ENCODE measurements around the gene ATP1B4.

The ATP1B4 gene

DNA sequence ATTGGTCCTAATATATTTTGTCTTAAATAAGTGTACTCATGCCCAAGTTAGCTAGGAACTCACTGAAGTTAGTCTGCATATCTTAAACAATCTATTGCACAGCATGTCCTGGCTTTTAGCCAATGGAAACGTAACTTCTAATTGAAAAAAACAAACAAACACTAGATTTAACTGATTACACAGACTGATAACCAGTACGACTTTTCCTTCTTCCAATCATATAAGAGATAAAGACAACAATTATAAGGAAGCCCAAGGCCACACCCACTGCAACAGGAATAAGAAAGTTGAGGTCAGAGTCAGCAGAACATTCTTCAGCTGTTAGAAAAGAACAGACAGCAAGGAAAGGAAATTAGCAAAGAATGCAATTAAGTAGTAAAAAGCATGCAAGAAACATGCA is 66.4 kb downstream of the ATP1B4 start:
- TF ChIP-seq, protein P1, sequence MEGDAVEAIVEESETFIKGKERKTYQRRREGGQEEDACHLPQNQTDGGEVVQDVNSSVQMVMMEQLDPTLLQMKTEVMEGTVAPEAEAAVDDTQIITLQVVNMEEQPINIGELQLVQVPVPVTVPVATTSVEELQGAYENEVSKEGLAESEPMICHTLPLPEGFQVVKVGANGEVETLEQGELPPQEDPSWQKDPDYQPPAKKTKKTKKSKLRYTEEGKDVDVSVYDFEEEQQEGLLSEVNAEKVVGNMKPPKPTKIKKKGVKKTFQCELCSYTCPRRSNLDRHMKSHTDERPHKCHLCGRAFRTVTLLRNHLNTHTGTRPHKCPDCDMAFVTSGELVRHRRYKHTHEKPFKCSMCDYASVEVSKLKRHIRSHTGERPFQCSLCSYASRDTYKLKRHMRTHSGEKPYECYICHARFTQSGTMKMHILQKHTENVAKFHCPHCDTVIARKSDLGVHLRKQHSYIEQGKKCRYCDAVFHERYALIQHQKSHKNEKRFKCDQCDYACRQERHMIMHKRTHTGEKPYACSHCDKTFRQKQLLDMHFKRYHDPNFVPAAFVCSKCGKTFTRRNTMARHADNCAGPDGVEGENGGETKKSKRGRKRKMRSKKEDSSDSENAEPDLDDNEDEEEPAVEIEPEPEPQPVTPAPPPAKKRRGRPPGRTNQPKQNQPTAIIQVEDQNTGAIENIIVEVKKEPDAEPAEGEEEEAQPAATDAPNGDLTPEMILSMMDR (IDR thresholded peaks at IDR 0.05; ENCODE audit: insufficient read depth, low read depth, low read length, missing control alignments): no peak
- DNase-seq (ENCODE audit: low read depth): peak; percentile 2
- H3K4me3 ChIP-seq (ENCODE audit: low read length): no peak overlapping the region

DNA sequence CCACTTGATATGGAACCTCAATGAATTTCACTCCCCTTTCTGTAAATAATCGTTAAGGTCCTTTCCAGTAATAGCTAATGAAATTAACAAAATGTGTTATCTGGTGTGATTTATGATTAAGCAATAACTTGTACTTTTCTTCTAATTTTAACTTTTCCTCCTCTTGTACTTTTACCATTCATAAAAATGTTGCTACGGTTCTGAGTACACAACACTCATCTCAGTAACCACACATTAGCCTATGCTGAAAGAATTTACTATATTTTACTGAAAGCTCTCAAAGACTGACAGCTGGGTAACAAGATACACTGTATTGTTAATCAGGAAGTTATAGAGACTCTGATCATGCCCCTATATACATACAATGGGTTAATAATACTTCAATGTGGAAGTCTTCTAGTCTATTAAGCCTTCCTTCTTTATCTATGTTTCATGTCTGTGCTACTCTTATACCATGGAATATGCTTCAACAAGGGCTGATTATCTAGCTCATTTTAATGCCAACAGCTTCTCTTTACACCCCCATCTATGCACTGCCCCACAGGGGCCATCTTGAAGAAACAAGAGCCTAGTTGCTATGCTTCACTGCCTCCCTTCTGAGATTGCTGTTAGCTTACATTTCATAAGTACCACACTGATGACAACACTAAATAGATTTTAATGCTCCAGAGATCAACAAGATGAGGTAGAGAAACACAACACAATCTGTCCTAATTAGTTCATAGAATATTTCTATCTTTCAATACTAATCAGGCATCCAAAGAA is 68.1 kb downstream of the ATP1B4 start:
- no peak for DNase-seq (ENCODE audit: low read depth)
- H3K4me3 ChIP-seq (ENCODE audit: low read length): no peak overlapping the region
- TF ChIP-seq, protein P1 (IDR thresholded peaks at IDR 0.05; ENCODE audit: insufficient read depth, low read depth, low read length, missing control alignments): no peak

Measured in epithelial cell of esophagus (primary cell).